H1 (cell line): ENCODE measurements around the gene EML1. TPM values are rescaled to one million over a fixed set of nuclear protein-coding genes. Genes with fewer than 3 reads are reported as not detected.

Experiments
- CTCF ChIA-PET: fragments of 300-600 bp; sonication (Branson Sonifier 250); formaldehyde crosslinking; loops from one replicate; lab custom pipeline; 2021; ENCODE audit not compliant: partially characterized antibody; lab: Charles Lee
- POLR2A ChIA-PET: fragments of 300-600 bp; sonication (Branson Sonifier 250); formaldehyde crosslinking; loops from one replicate; lab custom pipeline; 2021; ENCODE audit warnings: inconsistent platforms; ENCODE audit not compliant: partially characterized antibody; lab: Charles Lee
- DNase-seq, 2 experiments: peaks; one replicate each; pipeline versions ENCODE4 v3.0.0 to v3.0.0-alpha.2; 2010 to 2022; ENCODE audit warnings: low spot score in 2 of 2, low read depth in 1 of 2, mixed read lengths in 1 of 2
- FAIRE-seq: peaks from 2 replicates; lab custom pipeline; 2011; peaks lifted over from hg19 to GRCh38; lab: Jason Lieb, UNC
- H2AFZ ChIP-seq: 2 replicates; pipeline ENCODE4 v1.8.1; 2012; ENCODE audit warnings: low read length, inconsistent platforms
- H2AK5ac ChIP-seq: 2 replicates; pipeline ENCODE4 v1.6.1; 2013; ENCODE audit warnings: low read depth, low read length
- H2BK120ac ChIP-seq: replicated peaks from 2 replicates; pipeline ENCODE3; 2013; ENCODE audit warnings: low read depth, low read length, inconsistent platforms
- H2BK12ac ChIP-seq: 2 replicates; pipeline ENCODE4 v1.6.1; 2013; ENCODE audit warnings: low read depth, low read length
- H2BK15ac ChIP-seq: 2 replicates; pipeline ENCODE4 v1.6.1; 2013; ENCODE audit warnings: low read length
- H2BK20ac ChIP-seq: 2 replicates; pipeline ENCODE4 v1.6.1; 2013; ENCODE audit warnings: low read length
- H2BK5ac ChIP-seq: 2 replicates; pipeline ENCODE4 v1.6.1; 2013; ENCODE audit warnings: low read depth, low read length
- H3K14ac ChIP-seq: 2 replicates; pipeline ENCODE4 v1.6.1; 2013; ENCODE audit warnings: inconsistent platforms; ENCODE audit not compliant: insufficient read length
- H3K18ac ChIP-seq: 2 replicates; pipeline ENCODE4 v1.6.1; 2013; ENCODE audit warnings: low read length; ENCODE audit errors: extremely low read depth
- H3K23ac ChIP-seq: 2 replicates; pipeline ENCODE4 v1.6.1; 2013; ENCODE audit warnings: inconsistent platforms; ENCODE audit not compliant: insufficient read length
- H3K23me2 ChIP-seq: 2 replicates; pipeline ENCODE4 v1.6.1; 2013; ENCODE audit warnings: low read depth, low read length
- H3K27ac ChIP-seq: 2 replicates; pipeline ENCODE4 v1.6.1; 2011; ENCODE audit warnings: low read depth, low read length, inconsistent platforms
- H3K27me3 ChIP-seq, 4 experiments: replicated peaks in 1 of 4; 1 replicate in 1 of 4; 2 replicates in 3 of 4; pipeline versions ENCODE4 v1.6.1 to v1.8.1; 2011 to 2013; ENCODE audit warnings: low read length in 3 of 4, mild to moderate bottlenecking in 3 of 4, inconsistent platforms in 2 of 4, mixed read lengths in 2 of 4, moderate library complexity in 1 of 4; ENCODE audit not compliant: control insufficient read depth in 3 of 4, insufficient read depth in 3 of 4; ENCODE audit errors: extremely low read depth in 1 of 4
- H3K36me3 ChIP-seq, 4 experiments: 2 replicates each; pipeline versions ENCODE4 v1.6.1 to v1.8.1; 2011 to 2013; ENCODE audit warnings: mild to moderate bottlenecking in 4 of 4, low read length in 3 of 4, moderate library complexity in 2 of 4, control low read depth in 1 of 4, inconsistent platforms in 1 of 4; ENCODE audit not compliant: insufficient read depth in 4 of 4, control insufficient read depth in 2 of 4
- H3K4ac ChIP-seq: replicated peaks from 2 replicates; pipeline ENCODE3; 2013; ENCODE audit warnings: low read length, low read depth, mixed read lengths, inconsistent platforms; ENCODE audit not compliant: insufficient read length
- H3K4me1 ChIP-seq, 4 experiments: replicated peaks in 1 of 4; 1 replicate in 1 of 4; 2 replicates in 3 of 4; pipeline versions ENCODE4 v1.6.1 to v1.8.1; 2011 to 2013; ENCODE audit warnings: low read length in 3 of 4, inconsistent platforms in 2 of 4, mixed read lengths in 1 of 4; ENCODE audit not compliant: insufficient read depth in 4 of 4, control insufficient read depth in 3 of 4
- H3K4me2 ChIP-seq, 2 experiments: 2 replicates each; pipeline versions ENCODE4 v1.6.1 to v1.8.1; 2011 to 2013; ENCODE audit warnings: low read depth in 2 of 2, low read length in 2 of 2, control low read depth in 1 of 2, inconsistent platforms in 1 of 2, mild to moderate bottlenecking in 1 of 2; ENCODE audit not compliant: insufficient read depth in 1 of 2
- H3K4me3 ChIP-seq, 4 experiments: fragments of 200-600, 300-600 bp in 1 of 4; sonication (generic), shearing (Covaris generic), sonication (Bioruptor Twin) in 1 of 4; 2 replicates each; pipeline versions ENCODE4 v1.5.1 to v1.8.1; 2011 to 2016; ENCODE audit warnings: low read length in 4 of 4, low read depth in 3 of 4, control low read depth in 2 of 4, inconsistent platforms in 2 of 4, mild to moderate bottlenecking in 2 of 4, mixed read lengths in 1 of 4, moderate library complexity in 1 of 4; ENCODE audit not compliant: insufficient read depth in 2 of 4; ENCODE audit errors: extremely low read depth in 1 of 4
- H3K56ac ChIP-seq: replicated peaks from 2 replicates; pipeline ENCODE3; 2013; ENCODE audit warnings: low read depth, mild to moderate bottlenecking, mixed read lengths, low read length, inconsistent platforms; ENCODE audit not compliant: insufficient read length
- H3K79me1 ChIP-seq: 2 replicates; pipeline ENCODE4 v1.6.1; 2013; ENCODE audit warnings: low read depth, low read length, control low read depth
- H3K79me2 ChIP-seq, 2 experiments: 2 replicates each; pipeline versions ENCODE4 v1.6.1 to v1.8.1; 2012 to 2013; ENCODE audit warnings: low read length in 2 of 2, mild to moderate bottlenecking in 2 of 2, inconsistent platforms in 1 of 2; ENCODE audit not compliant: insufficient read depth in 2 of 2, control insufficient read depth in 1 of 2
- H3K9ac ChIP-seq, 4 experiments: replicated peaks in 1 of 4; 1 replicate in 1 of 4; 2 replicates in 3 of 4; pipeline versions ENCODE4 v1.6.1 to v1.8.1; 2011 to 2013; ENCODE audit warnings: low read depth in 3 of 4, low read length in 3 of 4, control low read depth in 2 of 4, mild to moderate bottlenecking in 2 of 4, moderate library complexity in 2 of 4, inconsistent platforms in 1 of 4; ENCODE audit errors: extremely low read depth in 1 of 4
- H3K9me3 ChIP-seq, 2 experiments: 2 replicates each; pipeline versions ENCODE4 v1.6.1 to v1.8.1; 2012 to 2013; ENCODE audit warnings: mild to moderate bottlenecking in 2 of 2, moderate library complexity in 2 of 2, control low read depth in 1 of 2, inconsistent platforms in 1 of 2, low read depth in 1 of 2, low read length in 1 of 2, mixed read lengths in 1 of 2; ENCODE audit not compliant: insufficient read depth in 2 of 2
- H4K20me1 ChIP-seq, 2 experiments: replicated peaks in 1 of 2; 2 replicates each; pipeline versions ENCODE3 to v1.8.1; 2011 to 2013; ENCODE audit warnings: inconsistent platforms in 2 of 2, low read length in 2 of 2, mild to moderate bottlenecking in 1 of 2; ENCODE audit not compliant: insufficient read depth in 2 of 2, control insufficient read depth in 1 of 2
- H4K5ac ChIP-seq: 2 replicates; pipeline ENCODE4 v1.6.1; 2013; ENCODE audit warnings: low read length, low read depth, mixed read lengths, inconsistent platforms; ENCODE audit not compliant: insufficient read length
- H4K8ac ChIP-seq: 2 replicates; pipeline ENCODE4 v1.8.0; 2013; ENCODE audit warnings: mild to moderate bottlenecking, moderate library complexity, low read length, inconsistent platforms; ENCODE audit not compliant: insufficient read depth; ENCODE audit errors: extremely low read depth
- H4K91ac ChIP-seq: replicated peaks from 2 replicates; pipeline ENCODE3; 2013; ENCODE audit warnings: low read length, mixed read lengths, inconsistent platforms; ENCODE audit not compliant: insufficient read length
- CTCF ChIP-seq, 3 experiments: IDR thresholded peaks; 1 replicate in 2 of 3; 2 replicates in 1 of 3; pipeline versions ENCODE4 v1.5.1 to v1.6.1; 2011; ENCODE audit warnings: low read length in 3 of 3, mild to moderate bottlenecking in 3 of 3, inconsistent platforms in 2 of 3, low read depth in 1 of 3, moderate library complexity in 1 of 3; ENCODE audit not compliant: insufficient read depth in 1 of 3; ENCODE audit errors: control extremely low read depth in 1 of 3
- RAD21 ChIP-seq, 2 experiments: IDR thresholded peaks in 1 of 2; conservative IDR thresholded peaks in 1 of 2; 2 replicates each; pipeline ENCODE4 v1.6.1; 2011; ENCODE audit warnings: low read depth in 2 of 2, low read length in 2 of 2, improper control_type of control experiment in 1 of 2, inconsistent platforms in 1 of 2, mild to moderate bottlenecking in 1 of 2, moderate library complexity in 1 of 2
- SIN3A ChIP-seq, 2 experiments: IDR thresholded peaks in 1 of 2; conservative IDR thresholded peaks in 1 of 2; 2 replicates each; pipeline ENCODE4 v1.6.1; 2011 to 2012; ENCODE audit warnings: low read length in 2 of 2, improper control_type of control experiment in 1 of 2, low read depth in 1 of 2, mild to moderate bottlenecking in 1 of 2
- SP4 ChIP-seq: IDR thresholded peaks from 2 replicates; pipeline ENCODE4 v1.6.1; 2012; ENCODE audit warnings: low read length, inconsistent platforms
- WGBS, 2 experiments: shearing (Covaris generic) in 1 of 2; methylation state at CpG; one replicate each; pipeline versions ENCODE4 v1.1.6 to v1.1.7; 2013 to 2015; ENCODE audit warnings: low lambda C conversion rate in 2 of 2, mixed read lengths in 2 of 2, inconsistent platforms in 1 of 2, low coverage in 1 of 2, missing lambda C conversion rate in 1 of 2; ENCODE audit not compliant: insufficient replicate concordance in 2 of 2, insufficient coverage in 1 of 2, insufficient read length in 1 of 2; ENCODE audit errors: extremely low coverage in 1 of 2, missing lambda C conversion rate in 1 of 2; 5-methylcytosine and 5-hydroxymethylcytosine counted together
- polyA plus RNA-seq, 7 experiments: library from polyadenylated mRNA; depleted of rRNA in 3 of 7; stranded (reverse) in 5 of 7; unstranded in 2 of 7; fragments of >200 nt in 5 of 7; fragments of 200-250 nt in 2 of 7; gene quantifications; 1 replicate in 5 of 7; 2 replicates in 1 of 7; 4 replicates in 1 of 7; pipeline versions ENCODE4 v1.2.1 to v1.2.3, GENCODE V29; 2011 to 2013; ENCODE audit warnings: missing spikeins in 2 of 7, mixed read lengths in 2 of 7
- total RNA-seq: library from RNA; stranded (reverse); fragmentation: NEBNext Ultra II Directional; extraction: Animal tissue kit (Norgen Biotek cat#: 25700); gene quantifications from 2 replicates; pipeline ENCODE4 v1.2.1, GENCODE V29; 2021

Gene EML1
- total and polyA plus RNA-seq, 2 of the 8 experiments (the other 6 are each of a cell fraction or from before 2014, with no cell fraction given) = 11.1 to 24.7 TPM

GRCh38 chr14:99946652-99947489 is 153.7 kb downstream of the EML1 start:
- Histone ChIP-seq H3K79me1 (no peaks in the 10 kb centered on the region), H2BK15ac (peak overlapping the region; percentile 34; the same call in 1 of the 2 replicates), H3K36me3 (peaks cover 0 to 5% (median 0%) of the 10 kb centered on the region in 4 experiments; a peak in 2 of 8 replicates), H3K4me3 (peak overlapping the region; percentile 14 to 55 (median 21); a peak in 5 of 8 replicates), H2AK5ac (peak overlapping the region; percentile 41; the same call in 1 of the 2 replicates), H3K9me3 (no peaks in the 10 kb centered on the region), H3K18ac (no peak overlapping the region; the same call in 1 of the 2 replicates), H2BK5ac (0 out of 2 replicates have a peak overlapping the region, but pooled peaks have one; percentile 26), H2BK12ac (no peak overlapping the region; the same call in 1 of the 2 replicates), H2BK20ac (0 out of 2 replicates have a peak overlapping the region, but pooled peaks have one; percentile 82), H3K23me2 (peaks cover 5% of the 10 kb centered on the region; the same call in 1 of the 2 replicates), H2AFZ (no peak overlapping the region), H3K4me2 (peak overlapping the region; percentile 53 to 71), H4K5ac (no peak overlapping the region), H3K4me1 (peaks cover 0 to 22% (median 4%) of the 10 kb centered on the region in 4 experiments; a peak in 5 of 7 replicates), H3K23ac (no peak overlapping the region), H4K91ac (no peak overlapping the region), H3K9ac (no peak overlapping the region), H3K4ac (no peak overlapping the region), H3K14ac (no peak overlapping the region), H3K56ac (no peak overlapping the region), H4K8ac (no peak overlapping the region), H3K79me2 (no peaks in the 10 kb centered on the region), H3K27ac (no peak overlapping the region), H2BK120ac (no peak overlapping the region), H3K27me3 (0 out of 7 replicates have a peak, but pooled peaks cover 0 to 3% (median 0%) of the 10 kb centered on the region in 4 experiments), H4K20me1 (peaks cover 0 to 1% of the 10 kb centered on the region in 2 experiments)
- TF ChIP-seq SIN3A (conservative IDR thresholded peaks at IDR 0.05 in 1 of 2, IDR thresholded peaks at IDR 0.05 in 1 of 2; ENCODE audit: low read depth in 1 of 2, low read length in 2 of 2) (no peak), RAD21 (IDR thresholded peaks at IDR 0.05 in 1 of 2, conservative IDR thresholded peaks at IDR 0.05 in 1 of 2; ENCODE audit: low read depth in 2 of 2, low read length in 2 of 2) (peak; percentile 52 to 70), SP4 (0 out of 2 replicates have a peak, but pooled peaks have one; percentile 26), CTCF (IDR thresholded peaks at IDR 0.05; ENCODE audit: control extremely low read depth in 1 of 3, insufficient read depth in 1 of 3, low read depth in 1 of 3, low read length in 3 of 3) (peak; percentile 83 to 96 (median 90))
- DNase-seq (peak in 1 of 2 experiments; percentile 88), FAIRE-seq (no peak)
- WGBS, 2 experiments = 37% methylated on average over 30 of the region's 33 CpGs; no CpG with 5 or more reads in 1 of the 2 experiments
- CTCF ChIA-PET = interaction anchor here (0.6 to 2.7 kb wide), 46 partner anchors 8 to 666 kb away, joined by 3 to 24 read pairs (median 3); no protein-coding TSS in a partner anchor
- POLR2A ChIA-PET = interaction anchor here (1.1 to 1.6 kb wide), 2 partner anchors 10 to 24 kb away, joined by 4 to 5 read pairs; no protein-coding TSS in a partner anchor
